Right lobe of liver (tissue), 6 donors: ENCODE data around the gene KCNMA1. TPM values are rescaled to one million over a fixed set of nuclear protein-coding genes. Genes with fewer than 3 reads are reported as not detected.

ENCODE experiments used
- ATAC-seq, 4 donors: fragments of 200-7000 bp; cut with Tn5 transposase; one replicate each; pipeline ENCODE4 v1.9.1; 2020; ENCODE audit warnings: mild to moderate bottlenecking in 4 of 4, moderate library complexity in 4 of 4
- DNase-seq, 3 donors: peaks; one replicate each; pipeline ENCODE4 v3.0.0-alpha.2; 2020
- H3K27ac ChIP-seq, 3 donors: fragments of 200-600 bp; one replicate each; pipeline ENCODE4 v1.8.0; 2022
- H3K27me3 ChIP-seq, 2 donors: fragments of 200-600 bp; one replicate each; pipeline ENCODE4 v1.8.0; 2022
- H3K36me3 ChIP-seq, 4 donors: fragments of 200-600 bp; sonication (generic) in 1 of 4; one replicate each; pipeline versions ENCODE4 v1.5.1 to v1.8.0; 2017 to 2022; ENCODE audit warnings: control low read depth in 1 of 4
- H3K4me1 ChIP-seq, 4 donors: fragments of 200-600 bp; sonication (generic) in 1 of 4; one replicate each; pipeline versions ENCODE4 v1.5.1 to v1.8.0; 2017 to 2022; ENCODE audit warnings: control low read depth in 1 of 4
- H3K4me3 ChIP-seq, 3 donors: fragments of 200-600 bp; one replicate each; pipeline ENCODE4 v1.8.0; 2022
- H3K9me3 ChIP-seq, 4 donors: fragments of 200-600 bp; sonication (generic) in 1 of 4; one replicate each; pipeline versions ENCODE4 v1.5.1 to v1.8.0; 2017 to 2022; ENCODE audit warnings: control low read depth in 1 of 4
- CTCF ChIP-seq, 4 donors: fragments of 200-600 bp in 3 of 4; fragments of 450-650 bp in 1 of 4; IDR thresholded peaks; one replicate each; pipeline versions ENCODE4 v1.5.1 to v1.8.0; 2016 to 2022; ENCODE audit warnings: antibody characterized with exemption in 4 of 4, mild to moderate bottlenecking in 2 of 4
- POLR2A ChIP-seq: fragments of 450-650 bp; IDR thresholded peaks from one replicate; pipeline ENCODE4 v1.6.1; 2017; ENCODE audit warnings: antibody characterized with exemption, mild to moderate bottlenecking
- WGBS: methylation state at CpG from one replicate; pipeline ENCODE4 v1.1.6; 2018; ENCODE audit warnings: low coverage, low lambda C conversion rate; ENCODE audit not compliant: insufficient coverage; ENCODE audit errors: missing lambda C conversion rate; 5-methylcytosine and 5-hydroxymethylcytosine counted together
- intact Hi-C, 2 donors: fragments of 100-400 bp; cut with DNase I; formaldehyde crosslinking; loops; one replicate each; pipeline versions ENCODE4 v1.11.2 to v1.14.1; 2022
- total RNA-seq, 6 experiments: library from RNA; depleted of rRNA in 2 of 6; stranded (reverse); fragments of >200 nt in 2 of 6; fragmentation: NEBNext Ultra II Directional in 3 of 6; extraction: Animal tissue kit (Norgen Biotek cat#: 25700) in 3 of 6; gene quantifications; one replicate each; pipeline versions ENCODE4 v1.1.0 to v1.2.4, GENCODE V29; 2016 to 2023
- donor health status: DM: no; HTN: yes; CAD: no.
- donor health status: DM: no; HTN: no; CAD: no.
- donor health status: DM: no; HTN: no; CAD: no.
- donor health status: DM: no; HTN: yes; CAD: no.
- donor health status: DM: no; HTN: yes; CAD: no.

The KCNMA1 gene
- total RNA-seq, 6 experiments from 2014 or later, result 5.7 to 48.0 (median 15.1) TPM

GRCh38 chr10:76959111-76959510, 678.5 kb downstream of the KCNMA1 start:
- Histone ChIP-seq H3K4me1 (no peaks in the 10 kb centered on the region), H3K4me3 (no peak overlapping the region), H3K9me3 (no peaks in the 10 kb centered on the region), H3K36me3 (no peaks in the 10 kb centered on the region), H3K27me3 (no peaks in the 10 kb centered on the region), H3K27ac (no peak overlapping the region)
- TF ChIP-seq CTCF (IDR thresholded peaks at IDR 0.05) (no peak), POLR2A (no peak)
- ATAC-seq (no peak), DNase-seq (no peak)
- 71% methylated on average over 1 of the region's 2 CpGs for WGBS
- intact Hi-C loops, result no loop called here

GRCh38 chr10:76954838-76955237, 682.8 kb downstream of the KCNMA1 start:
- no peaks in the 10 kb centered on the region for H3K4me1 ChIP-seq
- TF ChIP-seq POLR2A, result no peak
- TF ChIP-seq CTCF (IDR thresholded peaks at IDR 0.05), result no peak
- ATAC-seq (no peak), DNase-seq (no peak)
- H3K4me3 ChIP-seq, result no peak overlapping the region
- H3K9me3 ChIP-seq, result no peaks in the 10 kb centered on the region
- no peak overlapping the region for H3K27ac ChIP-seq
- intact Hi-C loops, result no loop called here
- WGBS, result 57% methylated on average over 3 of the region's 3 CpGs
- no peaks in the 10 kb centered on the region for H3K36me3 ChIP-seq
- H3K27me3 ChIP-seq, result no peaks in the 10 kb centered on the region

- no peak overlapping the region for H3K4me3 ChIP-seq
- no peak overlapping the region for H3K27ac ChIP-seq
- H3K4me1 ChIP-seq, result no peaks in the 10 kb centered on the region
- H3K36me3 ChIP-seq, result peaks cover 0 to 4% (median 0%) of the 10 kb centered on the region in 4 donors
- H3K27me3 ChIP-seq, result no peaks in the 10 kb centered on the region
- intact Hi-C loops, result no loop called here
- H3K9me3 ChIP-seq, result no peaks in the 10 kb centered on the region
- DNase-seq, result no peak
- 17% methylated on average over 1 of the region's 1 CpG for WGBS
- TF ChIP-seq CTCF (IDR thresholded peaks at IDR 0.05), result no peak
- TF ChIP-seq POLR2A, result no peak
- ATAC-seq, result no peak
These were observed 687.3 kb downstream of the KCNMA1 start for GRCh38 chr10:76950354-76950753.

GRCh38 chr10:76946270-76946669, 691.3 kb downstream of the KCNMA1 start:
- intact Hi-C loops, result no loop called here
- Histone ChIP-seq H3K4me1 (no peaks in the 10 kb centered on the region), H3K4me3 (no peak overlapping the region), H3K27me3 (no peaks in the 10 kb centered on the region), H3K9me3 (no peaks in the 10 kb centered on the region), H3K27ac (no peak overlapping the region), H3K36me3 (peaks cover 0 to 9% (median 0%) of the 10 kb centered on the region in 4 donors)
- no peak for DNase-seq
- ATAC-seq, result no peak
- 63% methylated on average over 1 of the region's 1 CpG for whole genome bisulfite sequencing
- TF ChIP-seq POLR2A, result no peak
- no peak for TF ChIP-seq CTCF (IDR thresholded peaks at IDR 0.05)

GRCh38 chr10:76945166-76945565, 692.4 kb downstream of the KCNMA1 start:
- no peaks in the 10 kb centered on the region for H3K27me3 ChIP-seq
- no peaks in the 10 kb centered on the region for H3K9me3 ChIP-seq
- no peak for DNase-seq
- intact Hi-C loops, result no loop called here
- no peaks in the 10 kb centered on the region for H3K4me1 ChIP-seq
- H3K27ac ChIP-seq, result no peak overlapping the region
- H3K4me3 ChIP-seq, result no peak overlapping the region
- H3K36me3 ChIP-seq, result peaks cover 0 to 9% (median 0%) of the 10 kb centered on the region in 4 donors
- TF ChIP-seq POLR2A, result no peak
- no peak for TF ChIP-seq CTCF (IDR thresholded peaks at IDR 0.05)
- no peak for ATAC-seq
- 92% methylated on average over 5 of the region's 5 CpGs for WGBS
